Neural cell (in vitro differentiated cells): Measurements from ENCODE around the gene FIBCD1.

Experiments
- EZH2 ChIP-seq: fragments of 200-600, 300-800 bp; shearing (Covaris generic), sonication (generic); IDR thresholded peaks from 2 replicates; pipeline ENCODE4 v1.6.1; 2014; ENCODE audit warnings: antibody characterized with exemption, low read length, borderline replicate concordance, mild to moderate bottlenecking; ENCODE audit not compliant: insufficient read depth, poor library complexity, severe bottlenecking
- POLR2AphosphoS5 ChIP-seq: IDR thresholded peaks from 2 replicates; pipeline ENCODE4 v1.6.1; 2012
- REST ChIP-seq: IDR thresholded peaks from 2 replicates; pipeline ENCODE4 v1.6.1; 2012; ENCODE audit warnings: borderline replicate concordance

GRCh38 chr9:130981002-130981755 is 42.1 kb upstream of the FIBCD1 start:
- no peak for TF ChIP-seq REST
- no peak for TF ChIP-seq EZH2
- no peak for TF ChIP-seq POLR2AphosphoS5
